Vein endothelial cell (primary cell): ENCODE results near the gene HIF3A. TPM values are rescaled to one million over a fixed set of nuclear protein-coding genes. Genes with fewer than 3 reads are reported as not detected.

Experiments used
- small RNA-seq: library from RNA; depleted of rRNA; stranded (forward); fragments of <200 nt; gene quantifications from one replicate; pipeline ENCODE3, GENCODE V24; 2012
- total RNA-seq: library from RNA; depleted of rRNA; stranded (reverse); fragments of >200 nt; gene quantifications from 2 replicates; pipeline ENCODE4 v1.2.3, GENCODE V29; 2012

HIF3A gene
- 4.6 and 7.8 TPM in 2 replicates for total RNA-seq

DNA sequence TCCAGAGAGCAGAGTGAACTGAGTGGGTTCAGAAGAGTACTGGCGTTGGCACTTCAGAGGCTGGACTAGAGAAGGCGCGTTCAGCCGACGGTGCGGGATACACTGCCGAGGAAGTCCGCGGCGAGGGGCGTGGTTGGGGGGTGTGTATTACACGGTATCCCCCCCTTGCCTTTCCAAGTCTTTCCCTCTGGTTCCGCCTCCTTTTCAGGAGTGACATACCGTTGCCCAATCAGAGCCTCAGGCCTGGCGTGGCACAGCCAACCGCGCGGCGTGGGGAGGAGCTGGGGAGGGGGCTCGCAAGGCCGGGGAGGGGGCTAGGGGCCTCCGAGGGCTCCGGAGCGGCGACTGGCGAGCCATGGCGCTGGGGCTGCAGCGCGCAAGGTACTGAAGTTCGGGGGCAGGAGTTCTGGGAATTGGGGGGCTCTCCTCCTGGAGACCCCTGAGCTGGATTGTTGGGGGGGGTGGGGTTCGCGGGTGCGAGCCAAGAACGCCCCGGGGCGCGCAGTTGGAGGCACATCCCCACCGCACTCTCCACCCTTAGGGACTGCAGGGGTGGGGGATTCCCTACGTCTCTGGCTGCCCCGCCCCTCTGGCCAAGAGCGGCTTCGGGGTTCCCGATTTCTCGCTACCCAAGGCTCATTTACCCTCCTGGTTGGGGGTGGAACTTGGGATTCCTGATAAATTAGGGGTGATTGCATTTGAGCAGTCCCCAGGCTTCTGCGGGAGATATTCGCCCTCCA, at the start of gene HIF3A:
Gene HIF3A, plus strand, starts transcription at position 321 of the 740 bp plus-strand sequence. Its CDS starts 35 bp downstream, at position 356.

DNA sequence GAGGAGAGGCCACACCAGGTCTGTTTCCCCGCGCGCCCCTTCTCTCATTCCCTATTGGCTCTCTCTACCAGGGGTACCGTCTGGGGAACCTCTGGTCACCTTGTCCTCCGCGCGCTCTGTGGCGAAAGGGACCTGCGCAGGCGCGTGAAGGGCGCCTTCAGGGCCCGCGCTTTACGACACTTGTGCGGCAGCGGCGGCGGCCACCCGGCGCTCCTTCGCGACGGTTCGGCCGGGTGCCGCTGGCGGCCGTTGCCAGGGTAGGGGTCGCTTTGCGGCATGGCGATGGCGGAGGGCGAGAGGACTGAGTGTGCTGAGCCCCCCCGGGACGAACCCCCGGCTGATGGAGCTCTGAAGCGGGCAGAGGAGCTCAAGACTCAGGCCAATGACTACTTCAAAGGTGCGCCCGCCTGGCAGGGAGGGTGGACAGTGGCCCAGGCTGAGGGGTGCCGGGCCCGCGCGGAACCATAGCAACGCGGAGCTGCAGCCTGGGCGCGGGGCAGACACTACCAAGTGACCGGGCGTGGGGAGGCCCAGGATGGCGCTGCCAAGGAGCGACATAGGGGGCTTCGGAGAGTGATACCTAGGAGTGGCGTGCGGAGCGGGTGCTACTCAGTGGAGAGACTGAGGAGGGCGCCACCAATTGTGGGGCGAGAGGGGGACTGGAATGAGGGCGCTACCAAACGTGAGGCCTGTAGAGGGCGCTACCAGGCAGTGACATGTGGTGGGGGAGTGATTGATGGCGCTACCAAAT, 50.2 kb downstream of the HIF3A start, which contains the start of gene PPP5C:
Gene PPP5C, plus strand, starts transcription at position 267 of the 751 bp plus-strand sequence. Its CDS starts 10 bp downstream, at position 277.

Small RNAs within 50 kb of the gene (small RNA-seq; reads per million reads assigned to genes)
- gene RNU6-924P, result not detected

Other genes with a start within 250 kb of the HIF3A start
- gene IGFL3, start 172.4 kb upstream of the HIF3A start, total RNA-seq, result not detected in 2 replicates
- gene IGFL2, start 148.8 kb upstream of the HIF3A start, total RNA-seq, result not detected in 2 replicates
- gene IGFL1, start 67.3 kb upstream of the HIF3A start, total RNA-seq, result not detected in 2 replicates
- 72.8 and 87.7 TPM in 2 replicates for gene PPP5C, start 50.0 kb downstream of the HIF3A start, total RNA-seq
- under 0.01 and 0.29 TPM in 2 replicates for gene CCDC8, start 116.5 kb downstream of the HIF3A start, total RNA-seq
- not detected in 2 replicates for gene PNMA8C, start 131.9 kb downstream of the HIF3A start, total RNA-seq
- gene PNMA8A, start 174.5 kb downstream of the HIF3A start, total RNA-seq, result under 0.01 and 0.10 TPM in 2 replicates
- under 0.01 TPM in 2 replicates for gene PNMA8B, start 198.8 kb downstream of the HIF3A start, total RNA-seq